SK-N-SH treated with all-trans-retinoic acid at 6 μM for 48 hours (cell line): ENCODE data around the gene FAT4.

ENCODE experiments used
- ARNTL ChIP-seq: fragments of 450-650 bp; formaldehyde crosslinking; IDR thresholded peaks from 2 replicates; pipeline ENCODE4 v1.5.0; 2020; ENCODE audit warnings: low read depth, mild to moderate bottlenecking, moderate library complexity, borderline replicate concordance
- RARB ChIP-seq: fragments of 250-450 bp; sonication (Bioruptor Pico); IDR thresholded peaks from 2 replicates; pipeline ENCODE4 v1.8.0; 2021; ENCODE audit warnings: mild to moderate bottlenecking, moderate library complexity
- ZFP3 ChIP-seq: fragments of 250-450 bp; sonication (Bioruptor Pico); IDR thresholded peaks from 2 replicates; pipeline ENCODE4 v1.5.0; 2020; ENCODE audit warnings: mild to moderate bottlenecking, moderate library complexity
- TF ChIP-seq, protein P1 (sequence below): fragments of 250-450 bp; sonication (Bioruptor Pico); IDR thresholded peaks from 2 replicates; pipeline ENCODE4 v1.8.0; 2020; ENCODE audit warnings: mild to moderate bottlenecking, moderate library complexity, borderline replicate concordance
- TF ChIP-seq, protein P2 (sequence below): fragments of 250-450 bp; sonication (Bioruptor Pico); IDR thresholded peaks from 2 replicates; pipeline ENCODE4 v1.5.1; 2020; ENCODE audit warnings: low read depth, mild to moderate bottlenecking, moderate library complexity
- TF ChIP-seq, protein P3 (sequence below): fragments of 250-450 bp; sonication (Bioruptor Pico); IDR thresholded peaks from 2 replicates; pipeline ENCODE4 v1.5.0; 2020; ENCODE audit warnings: mild to moderate bottlenecking, moderate library complexity
- TF ChIP-seq, protein P4 (sequence below): fragments of 250-450 bp; sonication (Bioruptor Pico); IDR thresholded peaks from 2 replicates; pipeline ENCODE4 v1.8.0; 2021; ENCODE audit warnings: low read depth, mild to moderate bottlenecking, moderate library complexity, borderline replicate concordance

DNA sequence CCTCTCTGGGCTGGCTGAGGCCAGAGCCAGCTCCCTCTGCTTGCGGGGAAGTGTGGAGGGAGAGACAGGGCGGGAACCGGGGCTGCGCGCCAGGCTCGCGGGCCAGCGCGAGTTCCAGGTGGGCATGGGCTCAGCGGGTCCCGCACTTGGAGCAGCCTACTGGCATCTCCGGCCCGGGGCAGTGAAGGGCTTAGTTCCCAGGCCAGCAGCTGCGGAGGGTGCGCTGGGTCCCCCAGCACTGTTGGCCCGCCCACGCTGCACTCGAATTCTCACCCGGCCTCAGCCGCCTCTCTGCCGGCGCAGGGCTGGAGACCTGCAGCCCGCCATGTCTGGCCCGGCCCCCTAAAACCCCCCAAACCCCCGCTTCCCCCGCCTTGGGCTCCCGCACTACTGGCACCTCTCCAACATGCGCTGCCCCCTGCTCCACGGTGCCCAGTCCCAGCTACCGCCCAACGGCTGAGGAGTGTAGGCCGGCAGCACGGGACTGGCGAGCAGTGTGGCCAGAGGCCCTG is 33.8 kb upstream of the FAT4 start:
- TF ChIP-seq, protein P1, sequence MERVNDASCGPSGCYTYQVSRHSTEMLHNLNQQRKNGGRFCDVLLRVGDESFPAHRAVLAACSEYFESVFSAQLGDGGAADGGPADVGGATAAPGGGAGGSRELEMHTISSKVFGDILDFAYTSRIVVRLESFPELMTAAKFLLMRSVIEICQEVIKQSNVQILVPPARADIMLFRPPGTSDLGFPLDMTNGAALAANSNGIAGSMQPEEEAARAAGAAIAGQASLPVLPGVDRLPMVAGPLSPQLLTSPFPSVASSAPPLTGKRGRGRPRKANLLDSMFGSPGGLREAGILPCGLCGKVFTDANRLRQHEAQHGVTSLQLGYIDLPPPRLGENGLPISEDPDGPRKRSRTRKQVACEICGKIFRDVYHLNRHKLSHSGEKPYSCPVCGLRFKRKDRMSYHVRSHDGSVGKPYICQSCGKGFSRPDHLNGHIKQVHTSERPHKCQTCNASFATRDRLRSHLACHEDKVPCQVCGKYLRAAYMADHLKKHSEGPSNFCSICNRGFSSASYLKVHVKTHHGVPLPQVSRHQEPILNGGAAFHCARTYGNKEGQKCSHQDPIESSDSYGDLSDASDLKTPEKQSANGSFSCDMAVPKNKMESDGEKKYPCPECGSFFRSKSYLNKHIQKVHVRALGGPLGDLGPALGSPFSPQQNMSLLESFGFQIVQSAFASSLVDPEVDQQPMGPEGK (CRISPR knock-in tag), result no peak
- TF ChIP-seq ARNTL (CRISPR knock-in tag), result no peak
- TF ChIP-seq, protein P2, sequence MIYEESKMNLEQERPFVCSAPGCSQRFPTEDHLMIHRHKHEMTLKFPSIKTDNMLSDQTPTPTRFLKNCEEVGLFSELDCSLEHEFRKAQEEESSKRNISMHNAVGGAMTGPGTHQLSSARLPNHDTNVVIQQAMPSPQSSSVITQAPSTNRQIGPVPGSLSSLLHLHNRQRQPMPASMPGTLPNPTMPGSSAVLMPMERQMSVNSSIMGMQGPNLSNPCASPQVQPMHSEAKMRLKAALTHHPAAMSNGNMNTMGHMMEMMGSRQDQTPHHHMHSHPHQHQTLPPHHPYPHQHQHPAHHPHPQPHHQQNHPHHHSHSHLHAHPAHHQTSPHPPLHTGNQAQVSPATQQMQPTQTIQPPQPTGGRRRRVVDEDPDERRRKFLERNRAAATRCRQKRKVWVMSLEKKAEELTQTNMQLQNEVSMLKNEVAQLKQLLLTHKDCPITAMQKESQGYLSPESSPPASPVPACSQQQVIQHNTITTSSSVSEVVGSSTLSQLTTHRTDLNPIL (CRISPR knock-in tag), result no peak
- no peak for TF ChIP-seq ZFP3 (CRISPR knock-in tag)
- TF ChIP-seq, protein P3, sequence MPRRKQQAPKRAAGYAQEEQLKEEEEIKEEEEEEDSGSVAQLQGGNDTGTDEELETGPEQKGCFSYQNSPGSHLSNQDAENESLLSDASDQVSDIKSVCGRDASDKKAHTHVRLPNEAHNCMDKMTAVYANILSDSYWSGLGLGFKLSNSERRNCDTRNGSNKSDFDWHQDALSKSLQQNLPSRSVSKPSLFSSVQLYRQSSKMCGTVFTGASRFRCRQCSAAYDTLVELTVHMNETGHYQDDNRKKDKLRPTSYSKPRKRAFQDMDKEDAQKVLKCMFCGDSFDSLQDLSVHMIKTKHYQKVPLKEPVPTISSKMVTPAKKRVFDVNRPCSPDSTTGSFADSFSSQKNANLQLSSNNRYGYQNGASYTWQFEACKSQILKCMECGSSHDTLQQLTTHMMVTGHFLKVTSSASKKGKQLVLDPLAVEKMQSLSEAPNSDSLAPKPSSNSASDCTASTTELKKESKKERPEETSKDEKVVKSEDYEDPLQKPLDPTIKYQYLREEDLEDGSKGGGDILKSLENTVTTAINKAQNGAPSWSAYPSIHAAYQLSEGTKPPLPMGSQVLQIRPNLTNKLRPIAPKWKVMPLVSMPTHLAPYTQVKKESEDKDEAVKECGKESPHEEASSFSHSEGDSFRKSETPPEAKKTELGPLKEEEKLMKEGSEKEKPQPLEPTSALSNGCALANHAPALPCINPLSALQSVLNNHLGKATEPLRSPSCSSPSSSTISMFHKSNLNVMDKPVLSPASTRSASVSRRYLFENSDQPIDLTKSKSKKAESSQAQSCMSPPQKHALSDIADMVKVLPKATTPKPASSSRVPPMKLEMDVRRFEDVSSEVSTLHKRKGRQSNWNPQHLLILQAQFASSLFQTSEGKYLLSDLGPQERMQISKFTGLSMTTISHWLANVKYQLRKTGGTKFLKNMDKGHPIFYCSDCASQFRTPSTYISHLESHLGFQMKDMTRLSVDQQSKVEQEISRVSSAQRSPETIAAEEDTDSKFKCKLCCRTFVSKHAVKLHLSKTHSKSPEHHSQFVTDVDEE (CRISPR knock-in tag), result no peak
- TF ChIP-seq, protein P4, sequence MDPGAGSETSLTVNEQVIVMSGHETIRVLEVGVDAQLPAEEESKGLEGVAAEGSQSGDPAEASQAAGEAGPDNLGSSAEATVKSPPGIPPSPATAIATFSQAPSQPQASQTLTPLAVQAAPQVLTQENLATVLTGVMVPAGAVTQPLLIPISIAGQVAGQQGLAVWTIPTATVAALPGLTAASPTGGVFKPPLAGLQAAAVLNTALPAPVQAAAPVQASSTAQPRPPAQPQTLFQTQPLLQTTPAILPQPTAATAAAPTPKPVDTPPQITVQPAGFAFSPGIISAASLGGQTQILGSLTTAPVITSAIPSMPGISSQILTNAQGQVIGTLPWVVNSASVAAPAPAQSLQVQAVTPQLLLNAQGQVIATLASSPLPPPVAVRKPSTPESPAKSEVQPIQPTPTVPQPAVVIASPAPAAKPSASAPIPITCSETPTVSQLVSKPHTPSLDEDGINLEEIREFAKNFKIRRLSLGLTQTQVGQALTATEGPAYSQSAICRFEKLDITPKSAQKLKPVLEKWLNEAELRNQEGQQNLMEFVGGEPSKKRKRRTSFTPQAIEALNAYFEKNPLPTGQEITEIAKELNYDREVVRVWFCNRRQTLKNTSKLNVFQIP, result no peak
- no peak for TF ChIP-seq RARB (CRISPR knock-in tag)
